Left lung (tissue), 10 donors: Measurements from ENCODE around the gene CNTLN. TPM values are rescaled to one million over a fixed set of nuclear protein-coding genes. Genes with fewer than 3 reads are reported as not detected.

Source experiments
- ATAC-seq: fragments of 200-7000 bp; cut with Tn5 transposase; one replicate; pipeline ENCODE4 v1.9.1; 2020; ENCODE audit warnings: moderate library complexity
- DNase-seq, 4 donors: peaks; one replicate each; pipeline ENCODE4 v3.0.0-alpha.2; 2013 to 2020
- H3K27ac ChIP-seq, 2 donors: fragments of 200-600 bp; sonication (generic) in 1 of 2; one replicate each; pipeline versions ENCODE4 v1.5.0 to v1.8.0; 2020 to 2021
- H3K27me3 ChIP-seq, 2 donors: fragments of 200-600 bp; sonication (generic) in 1 of 2; one replicate each; pipeline versions ENCODE4 v1.5.0 to v1.8.0; 2020 to 2021
- H3K36me3 ChIP-seq, 2 donors: fragments of 200-600 bp; sonication (generic) in 1 of 2; one replicate each; pipeline versions ENCODE4 v1.5.0 to v1.8.0; 2020 to 2021
- H3K4me1 ChIP-seq, 2 donors: fragments of 200-600 bp; one replicate each; pipeline ENCODE4 v1.8.0; 2021
- H3K4me3 ChIP-seq, 2 donors: fragments of 200-600 bp; sonication (generic) in 1 of 2; one replicate each; pipeline versions ENCODE4 v1.5.0 to v1.8.0; 2020 to 2021; ENCODE audit warnings: mild to moderate bottlenecking in 1 of 2
- H3K9me3 ChIP-seq, 2 donors: fragments of 200-600 bp; sonication (generic) in 1 of 2; one replicate each; pipeline versions ENCODE4 v1.5.0 to v1.8.0; 2020 to 2021
- intact Hi-C, 2 donors: fragments of 100-400 bp; cut with DNase I; formaldehyde crosslinking; loops; one replicate each; pipeline versions ENCODE4 v1.11.2 to v1.14.2; 2022
- polyA plus RNA-seq, 6 donors: library from polyadenylated mRNA; unstranded; fragments of 120-200 nt; gene quantifications; one replicate each; pipeline ENCODE4 v1.2.1, GENCODE V29; 2013; ENCODE audit not compliant: insufficient read length in 6 of 6
- total RNA-seq, 2 donors: library from RNA; stranded (reverse); fragmentation: NEBNext Ultra II Directional; extraction: Animal tissue kit (Norgen Biotek cat#: 25700); gene quantifications; one replicate each; pipeline ENCODE4 v1.2.1, GENCODE V29; 2021
- TF ChIP-seq, protein P1 (sequence below), 2 donors: fragments of 200-600 bp; sonication (generic) in 1 of 2; IDR thresholded peaks; one replicate each; pipeline versions ENCODE4 v1.5.0 to v1.8.0; 2021; ENCODE audit warnings: antibody characterized with exemption in 2 of 2
- donor health status: DM: no; HTN: yes; CAD: no.
- donor health status: DM: no; HTN: no; CAD: no.

Gene CNTLN
- total and polyA plus RNA-seq, 8 donors: 5.2 to 25.2 (median 18.5) TPM

DNA sequence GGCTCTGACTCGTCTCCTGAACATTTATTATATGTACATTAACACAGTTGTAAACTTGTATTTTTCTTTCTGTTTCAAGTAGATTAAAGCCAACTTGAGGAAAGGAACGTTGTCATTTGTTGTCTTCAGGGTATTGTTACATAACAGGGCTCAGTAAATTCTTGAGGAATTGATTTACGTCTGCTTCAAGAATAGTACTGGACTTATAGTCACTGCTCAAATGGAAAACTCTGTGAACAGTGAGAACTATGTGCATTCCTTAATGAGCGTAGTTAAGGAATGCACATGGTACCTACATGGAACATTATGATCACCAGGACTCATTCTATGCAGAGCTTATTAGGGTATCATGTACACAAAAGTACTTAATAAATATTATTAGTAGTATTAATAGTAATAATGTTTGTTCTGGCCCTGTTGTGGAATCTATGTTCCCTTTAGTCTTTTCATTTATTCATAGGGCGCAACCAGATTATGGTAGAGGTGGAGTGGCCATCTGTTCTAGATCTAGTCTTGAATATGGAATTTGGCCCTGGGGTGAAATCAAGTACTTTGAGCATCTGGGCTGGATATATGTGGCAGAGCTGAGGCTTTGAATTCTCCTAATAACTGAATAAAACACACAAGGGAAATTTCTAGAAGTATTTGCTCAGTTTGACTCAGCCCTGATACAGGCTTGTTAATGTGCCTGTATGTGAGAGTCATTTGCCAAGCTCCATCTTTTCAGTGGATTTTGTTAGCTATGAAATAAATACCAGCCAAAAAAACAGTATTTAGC, 335.4 kb downstream of the CNTLN start:
- Histone ChIP-seq H3K4me1 (no peaks in the 10 kb centered on the region), H3K9me3 (no peaks in the 10 kb centered on the region), H3K36me3 (peaks cover 0 to 13% of the 10 kb centered on the region in 2 donors), H3K27me3 (no peaks in the 10 kb centered on the region), H3K27ac (no peak overlapping the region), H3K4me3 (no peak overlapping the region)
- intact Hi-C loops: no loop called here
- no peak for DNase-seq
- TF ChIP-seq, protein P1, sequence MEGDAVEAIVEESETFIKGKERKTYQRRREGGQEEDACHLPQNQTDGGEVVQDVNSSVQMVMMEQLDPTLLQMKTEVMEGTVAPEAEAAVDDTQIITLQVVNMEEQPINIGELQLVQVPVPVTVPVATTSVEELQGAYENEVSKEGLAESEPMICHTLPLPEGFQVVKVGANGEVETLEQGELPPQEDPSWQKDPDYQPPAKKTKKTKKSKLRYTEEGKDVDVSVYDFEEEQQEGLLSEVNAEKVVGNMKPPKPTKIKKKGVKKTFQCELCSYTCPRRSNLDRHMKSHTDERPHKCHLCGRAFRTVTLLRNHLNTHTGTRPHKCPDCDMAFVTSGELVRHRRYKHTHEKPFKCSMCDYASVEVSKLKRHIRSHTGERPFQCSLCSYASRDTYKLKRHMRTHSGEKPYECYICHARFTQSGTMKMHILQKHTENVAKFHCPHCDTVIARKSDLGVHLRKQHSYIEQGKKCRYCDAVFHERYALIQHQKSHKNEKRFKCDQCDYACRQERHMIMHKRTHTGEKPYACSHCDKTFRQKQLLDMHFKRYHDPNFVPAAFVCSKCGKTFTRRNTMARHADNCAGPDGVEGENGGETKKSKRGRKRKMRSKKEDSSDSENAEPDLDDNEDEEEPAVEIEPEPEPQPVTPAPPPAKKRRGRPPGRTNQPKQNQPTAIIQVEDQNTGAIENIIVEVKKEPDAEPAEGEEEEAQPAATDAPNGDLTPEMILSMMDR (IDR thresholded peaks at IDR 0.05): no peak
- no peak for ATAC-seq

DNA sequence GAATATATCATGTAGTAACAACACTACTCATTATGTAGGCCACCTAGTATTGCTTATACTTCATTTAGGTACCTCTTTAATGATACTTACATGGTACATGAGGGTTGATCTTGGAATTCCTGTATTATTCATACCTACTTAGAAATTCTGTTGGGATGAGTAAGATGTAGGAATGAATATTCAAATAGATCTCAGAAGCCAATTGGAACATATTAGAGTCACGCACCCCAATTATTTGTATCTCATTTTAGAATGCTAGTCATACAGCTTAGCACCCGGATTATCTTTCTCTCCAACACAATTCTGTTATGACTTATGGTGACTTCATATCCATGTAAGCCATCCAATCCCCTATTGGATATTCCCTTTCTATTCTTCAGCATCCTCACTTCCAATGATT, 337.3 kb downstream of the CNTLN start:
- DNase-seq (no peak), ATAC-seq (no peak)
- H3K4me1 ChIP-seq: no peaks in the 10 kb centered on the region
- peaks cover 0 to 6% of the 10 kb centered on the region in 2 donors for H3K36me3 ChIP-seq
- no peaks in the 10 kb centered on the region for H3K9me3 ChIP-seq
- intact Hi-C loops: no loop called here
- no peak overlapping the region for H3K4me3 ChIP-seq
- H3K27ac ChIP-seq: no peak overlapping the region
- no peaks in the 10 kb centered on the region for H3K27me3 ChIP-seq
- TF ChIP-seq, protein P1 (IDR thresholded peaks at IDR 0.05): no peak

DNA sequence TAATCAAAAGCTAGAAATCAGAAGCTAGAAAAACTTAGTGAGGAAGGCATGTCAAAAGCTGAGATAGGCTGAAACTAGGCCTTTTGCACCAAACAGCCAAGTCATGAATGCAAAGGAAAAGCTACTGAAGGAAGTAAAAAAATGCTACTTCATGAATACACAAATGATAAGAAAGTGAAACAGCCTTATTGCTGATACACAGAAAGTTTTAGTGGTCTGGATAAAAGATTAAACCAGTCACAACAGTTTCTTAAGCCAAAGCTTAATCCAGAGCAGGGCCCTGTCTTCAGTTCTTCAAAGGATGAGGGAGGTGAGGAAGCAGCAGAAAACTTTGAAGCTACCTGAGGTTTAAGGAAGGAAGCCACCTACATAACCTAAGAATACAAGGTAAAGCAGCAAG, 341.6 kb downstream of the CNTLN start:
- no peaks in the 10 kb centered on the region for H3K36me3 ChIP-seq
- ATAC-seq (no peak), DNase-seq (no peak)
- H3K9me3 ChIP-seq: no peaks in the 10 kb centered on the region
- no peak overlapping the region for H3K27ac ChIP-seq
- no peak overlapping the region for H3K4me3 ChIP-seq
- intact Hi-C loops: no loop called here
- no peaks in the 10 kb centered on the region for H3K4me1 ChIP-seq
- TF ChIP-seq, protein P1 (IDR thresholded peaks at IDR 0.05): no peak
- no peaks in the 10 kb centered on the region for H3K27me3 ChIP-seq

DNA sequence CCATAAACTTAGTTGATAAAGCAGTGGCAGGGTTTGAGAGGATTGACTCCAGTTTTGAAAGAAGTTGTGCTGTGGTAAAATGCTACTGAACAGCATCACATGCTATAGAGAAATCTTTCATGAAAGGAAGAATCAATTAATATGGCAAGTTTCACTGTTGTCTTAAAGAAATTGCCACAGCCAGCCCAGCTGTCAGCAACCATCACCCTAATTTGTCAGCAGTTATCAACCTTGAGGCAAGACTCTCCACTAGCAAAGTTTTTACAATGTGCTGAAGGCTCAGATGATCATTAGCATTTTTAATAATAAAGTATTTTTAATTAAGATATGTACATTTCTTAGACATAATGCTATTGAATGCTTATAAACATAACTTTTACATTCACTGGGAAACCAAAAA, 343.0 kb downstream of the CNTLN start:
- DNase-seq (no peak), ATAC-seq (no peak)
- Histone ChIP-seq H3K4me1 (no peaks in the 10 kb centered on the region), H3K4me3 (no peak overlapping the region), H3K27me3 (no peaks in the 10 kb centered on the region), H3K9me3 (no peaks in the 10 kb centered on the region), H3K36me3 (no peaks in the 10 kb centered on the region), H3K27ac (no peak overlapping the region)
- intact Hi-C loops: no loop called here
- TF ChIP-seq, protein P1 (IDR thresholded peaks at IDR 0.05): no peak

DNA sequence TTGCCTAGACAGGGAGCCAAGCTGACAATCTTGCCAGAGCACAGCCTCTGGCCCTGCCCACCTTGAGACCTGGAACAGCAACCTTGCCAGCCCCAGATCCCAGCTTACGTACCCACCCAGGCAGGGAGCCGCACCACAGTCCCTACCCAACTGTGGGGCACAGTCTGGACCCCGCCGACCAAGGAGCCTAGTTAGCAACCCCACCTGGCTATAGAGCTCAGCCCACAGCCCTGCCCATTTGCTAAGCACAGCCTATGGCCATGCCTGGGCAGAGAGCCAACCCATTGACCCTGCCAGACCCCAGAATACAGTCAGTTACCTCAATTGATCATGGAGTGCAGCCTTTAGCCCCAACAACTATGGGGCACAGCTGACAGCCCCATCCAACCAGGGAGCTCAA, 346.1 kb downstream of the CNTLN start:
- ATAC-seq (no peak), DNase-seq (peak in 1 of 4 donors; percentile 64)
- TF ChIP-seq, protein P1 (IDR thresholded peaks at IDR 0.05): no peak
- Histone ChIP-seq H3K4me1 (no peaks in the 10 kb centered on the region), H3K27ac (no peak overlapping the region), H3K9me3 (no peaks in the 10 kb centered on the region), H3K4me3 (no peak overlapping the region), H3K27me3 (no peaks in the 10 kb centered on the region), H3K36me3 (no peaks in the 10 kb centered on the region)
- intact Hi-C loops: no loop called here
